Stimulated activated naive B cell treated with anti-CD40 and anti-IgM and Interleukin-4, amounts not matched to agents 10 μg/mL and 1 μg/mL and 100 μg/mL, for 72 hours (primary cell): ENCODE results near the gene MXD3.
"Not testable (repeated sequence)": the region's sequence is repeated elsewhere in the genome, so short reads cannot be mapped to it uniquely, and the experiment has no call there.

Experiments
- ATAC-seq, 2 donors: fragments of 150-1000 bp; cut with Tn5 transposase; replicated peaks; 2 replicates each; pipeline ENCODE4 v1.10.0; 2021; ENCODE audit warnings: moderate library complexity in 1 of 2
- DNase-seq: peaks from one replicate; pipeline ENCODE4 v3.0.0; 2021
- H3K27ac Mint-ChIP-seq: one replicate; pipeline ENCODE4 v1.8.0; 2022; ENCODE audit warnings: mild to moderate bottlenecking, mixed read lengths
- H3K27me3 Mint-ChIP-seq, 2 donors: one replicate each; pipeline ENCODE4 v1.8.0; 2022; ENCODE audit warnings: mixed read lengths in 2 of 2
- H3K36me3 Mint-ChIP-seq, 2 donors: one replicate each; pipeline ENCODE4 v1.8.0; 2022; ENCODE audit warnings: mixed read lengths in 2 of 2, mild to moderate bottlenecking in 1 of 2
- H3K4me1 Mint-ChIP-seq, 2 donors: one replicate each; pipeline ENCODE4 v1.8.0; 2022; ENCODE audit warnings: mixed read lengths in 2 of 2, mild to moderate bottlenecking in 1 of 2
- H3K4me3 Mint-ChIP-seq, 2 donors: one replicate each; pipeline ENCODE4 v1.8.0; 2022; ENCODE audit warnings: mild to moderate bottlenecking in 2 of 2, mixed read lengths in 2 of 2, moderate library complexity in 1 of 2
- H3K9me3 Mint-ChIP-seq, 2 donors: one replicate each; pipeline ENCODE4 v1.8.0; 2022; ENCODE audit warnings: mixed read lengths in 2 of 2, mild to moderate bottlenecking in 1 of 2

Gene MXD3, protein sequence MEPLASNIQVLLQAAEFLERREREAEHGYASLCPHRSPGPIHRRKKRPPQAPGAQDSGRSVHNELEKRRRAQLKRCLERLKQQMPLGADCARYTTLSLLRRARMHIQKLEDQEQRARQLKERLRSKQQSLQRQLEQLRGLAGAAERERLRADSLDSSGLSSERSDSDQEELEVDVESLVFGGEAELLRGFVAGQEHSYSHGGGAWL

GRCh38 chr5:177311723-177312648 is at the start of gene MXD3:
MXD3 (minus strand) TSS chr5:177311898; CDS start chr5:177311830, 68 bp downstream.
- H3K9me3 Mint-ChIP-seq = no peaks in the 10 kb centered on the region
- peaks cover 0 to 4% of the 10 kb centered on the region in 2 donors for H3K27me3 Mint-ChIP-seq
- H3K36me3 Mint-ChIP-seq = peaks cover 4 to 8% of the 10 kb centered on the region in 2 donors
- DNase-seq (peak; percentile 92), ATAC-seq (peak; percentile 88 to 90)
- peak within 1 kb of the TSS; percentile 95 for H3K27ac Mint-ChIP-seq
- H3K4me3 Mint-ChIP-seq = peak within 1 kb of the TSS; percentile 88 to 91
- H3K4me1 Mint-ChIP-seq = peaks cover 21 to 38% of the 10 kb centered on the region in 2 donors

- H3K9me3 Mint-ChIP-seq, H3K27me3 Mint-ChIP-seq, H3K4me3 Mint-ChIP-seq, ATAC-seq, DNase-seq, H3K27ac Mint-ChIP-seq, H3K36me3 Mint-ChIP-seq: not testable (repeated sequence)
- peaks cover 68 to 95% of the 10 kb centered on the region in 2 donors for H3K4me1 Mint-ChIP-seq
Measured at GRCh38 chr5:177360740-177361139, 49.0 kb upstream of the MXD3 start.

GRCh38 chr5:177359860-177360259 is 48.2 kb upstream of the MXD3 start:
- Mint-ChIP-seq H3K27me3 (no peaks in the 10 kb centered on the region), H3K36me3 (peaks cover 2 to 6% of the 10 kb centered on the region in 2 donors), H3K4me1 (peaks cover 68 to 91% of the 10 kb centered on the region in 2 donors), H3K27ac (peak overlapping the region; percentile 4), H3K9me3 (no peaks in the 10 kb centered on the region), H3K4me3 (peak overlapping the region; percentile 22 to 95)
- no peak for DNase-seq
- ATAC-seq = no peak

GRCh38 chr5:177359451-177359851 is 47.8 kb upstream of the MXD3 start:
- Mint-ChIP-seq H3K27me3 (no peaks in the 10 kb centered on the region), H3K27ac (peak overlapping the region; percentile 21), H3K4me1 (peaks cover 68 to 91% of the 10 kb centered on the region in 2 donors), H3K36me3 (peaks cover 2 to 5% of the 10 kb centered on the region in 2 donors), H3K9me3 (no peaks in the 10 kb centered on the region), H3K4me3 (peak overlapping the region; percentile 92 to 95)
- DNase-seq = no peak
- no peak for ATAC-seq

DNA sequence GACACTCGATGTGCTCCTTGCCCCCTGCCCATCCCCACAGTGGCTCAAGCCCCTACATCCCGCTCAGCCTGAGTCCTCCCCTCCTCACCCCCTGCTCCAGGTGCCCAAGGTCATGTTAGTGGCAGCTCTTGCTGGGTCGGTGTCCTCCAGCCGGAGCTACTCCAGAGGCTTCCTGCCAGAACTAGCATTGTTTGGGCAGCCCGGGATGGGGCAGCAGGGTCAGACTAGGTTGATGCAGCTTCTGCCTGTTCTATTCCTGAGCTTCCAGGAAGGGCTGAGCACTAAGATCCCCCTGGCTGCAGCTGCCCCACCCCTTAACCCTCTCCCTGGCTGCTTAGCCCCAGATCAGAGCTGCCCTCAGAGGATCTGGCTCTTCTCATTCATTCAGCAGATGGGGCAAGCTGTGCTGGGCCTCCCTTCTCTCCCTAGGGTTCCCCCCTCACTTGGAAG is 46.7 kb upstream of the MXD3 start:
- Mint-ChIP-seq H3K27me3 (no peaks in the 10 kb centered on the region), H3K4me3 (peak overlapping the region; percentile 92 to 95), H3K9me3 (no peaks in the 10 kb centered on the region), H3K27ac (peak overlapping the region; percentile 91), H3K36me3 (peaks cover 2 to 3% of the 10 kb centered on the region in 2 donors), H3K4me1 (peaks cover 62 to 90% of the 10 kb centered on the region in 2 donors)
- DNase-seq = no peak
- ATAC-seq = no peak

DNA sequence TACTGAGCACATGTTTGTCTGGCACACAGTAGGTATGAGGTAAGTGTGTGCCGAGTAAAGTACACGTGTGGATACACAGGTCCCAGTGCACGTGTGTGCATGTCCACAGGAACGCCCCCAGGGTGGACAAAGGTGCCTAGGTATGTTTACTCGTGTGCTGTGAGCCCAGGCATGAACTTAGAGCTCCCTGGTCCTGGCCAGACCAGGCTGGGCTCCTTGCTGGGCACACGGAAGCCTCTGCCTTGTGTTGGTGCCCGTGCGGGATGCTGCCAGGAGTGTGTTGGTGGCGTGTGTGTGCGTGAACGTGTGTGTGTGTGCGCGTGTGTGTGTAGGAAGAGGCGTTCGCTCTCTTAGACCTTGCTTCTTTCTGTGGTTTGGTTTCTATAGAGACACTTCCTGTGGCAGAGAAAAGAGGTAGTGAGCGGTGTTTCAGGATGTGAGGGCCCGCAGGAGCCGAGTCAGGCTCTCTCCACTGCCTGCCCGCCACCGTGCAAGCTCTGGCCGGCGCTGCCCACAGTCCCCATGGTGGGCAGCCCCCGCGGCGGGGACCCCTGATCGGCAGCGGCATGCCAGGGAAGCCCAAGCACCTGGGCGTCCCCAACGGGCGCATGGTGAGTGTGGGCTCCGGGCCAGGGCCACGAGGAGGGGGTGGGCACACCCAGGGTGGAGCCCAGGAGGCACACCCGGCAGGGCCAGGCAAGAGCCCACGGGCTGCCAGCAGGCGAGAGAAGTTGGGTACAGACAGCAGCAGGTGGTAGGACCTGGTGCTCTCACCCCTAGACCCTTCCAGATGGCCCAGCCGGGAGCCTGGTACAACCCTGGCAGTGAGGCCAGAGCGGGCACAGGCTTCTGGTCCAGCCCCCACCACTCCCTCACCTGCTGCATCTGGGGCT is 46.0 kb upstream of the MXD3 start, which contains the start of gene RGS14:
TSS of gene RGS14 (plus strand) at position 466 of the 893 bp plus-strand sequence. CDS start at position 567, 101 bp downstream.
- DNase-seq = peak; percentile 68
- peaks cover 2 to 3% of the 10 kb centered on the region in 2 donors for H3K36me3 Mint-ChIP-seq

DNA sequence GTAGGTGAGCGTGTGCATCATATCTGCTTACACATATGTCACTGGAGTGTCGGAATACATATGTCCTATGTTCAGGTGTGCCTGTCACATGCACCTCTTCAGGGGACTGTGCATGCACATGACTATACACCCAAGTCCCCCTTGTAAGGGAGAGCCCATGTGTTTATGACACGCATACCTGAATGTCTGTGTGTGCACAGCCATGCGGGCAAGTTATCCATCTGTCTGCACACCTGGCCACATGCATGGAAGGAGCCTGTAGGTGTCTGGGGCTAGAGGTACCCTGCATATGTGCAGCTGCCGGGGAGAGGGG is 45.4 kb upstream of the MXD3 start:
- H3K36me3 Mint-ChIP-seq = peaks cover 0 to 3% of the 10 kb centered on the region in 2 donors
- H3K4me1 Mint-ChIP-seq = peaks cover 54 to 90% of the 10 kb centered on the region in 2 donors
- DNase-seq (no peak), ATAC-seq (peak in 1 of 2 donors; percentile 7)
- peak overlapping the region; percentile 92 to 95 for H3K4me3 Mint-ChIP-seq
- no peaks in the 10 kb centered on the region for H3K9me3 Mint-ChIP-seq
- H3K27ac Mint-ChIP-seq = peak overlapping the region; percentile 93
- H3K27me3 Mint-ChIP-seq = no peaks in the 10 kb centered on the region

More for the DNA sequence above, 46.0 kb upstream of the MXD3 start, which contains the start of gene RGS14:
- peak within 1 kb of the TSS; percentile 93 for H3K27ac Mint-ChIP-seq
- no peaks in the 10 kb centered on the region for H3K9me3 Mint-ChIP-seq
- H3K4me1 Mint-ChIP-seq = peaks cover 60 to 90% of the 10 kb centered on the region in 2 donors
- H3K4me3 Mint-ChIP-seq = peak within 1 kb of the TSS; percentile 92 to 95
- no peaks in the 10 kb centered on the region for H3K27me3 Mint-ChIP-seq
- peak; percentile 95 to 97 for ATAC-seq

DNA sequence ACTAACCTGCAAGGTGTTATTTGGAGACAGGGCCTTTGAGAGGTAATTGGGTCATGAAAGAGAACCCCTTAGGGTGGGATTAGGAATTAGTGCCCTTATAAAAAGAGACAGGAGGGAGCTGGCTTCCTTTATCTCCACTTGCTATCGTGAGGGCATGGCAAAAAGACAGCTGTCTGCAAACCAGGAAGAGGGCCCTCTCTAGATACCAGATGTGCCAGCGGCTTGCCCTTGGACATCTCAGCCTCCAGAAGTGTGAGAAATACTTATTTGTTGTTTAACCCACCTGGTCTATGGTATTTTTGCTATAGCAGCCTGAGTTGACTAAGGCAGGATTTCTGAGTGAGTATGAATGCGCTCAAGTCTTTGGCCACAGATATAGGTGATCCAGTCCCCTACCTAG is 45.0 kb upstream of the MXD3 start:
- peak overlapping the region; percentile 92 to 95 for H3K4me3 Mint-ChIP-seq
- no peaks in the 10 kb centered on the region for H3K27me3 Mint-ChIP-seq
- peaks cover 0 to 3% of the 10 kb centered on the region in 2 donors for H3K36me3 Mint-ChIP-seq
- ATAC-seq (no peak), DNase-seq (no peak)
- no peaks in the 10 kb centered on the region for H3K9me3 Mint-ChIP-seq
- H3K4me1 Mint-ChIP-seq = peaks cover 51 to 90% of the 10 kb centered on the region in 2 donors
- H3K27ac Mint-ChIP-seq = peak overlapping the region; percentile 93

DNA sequence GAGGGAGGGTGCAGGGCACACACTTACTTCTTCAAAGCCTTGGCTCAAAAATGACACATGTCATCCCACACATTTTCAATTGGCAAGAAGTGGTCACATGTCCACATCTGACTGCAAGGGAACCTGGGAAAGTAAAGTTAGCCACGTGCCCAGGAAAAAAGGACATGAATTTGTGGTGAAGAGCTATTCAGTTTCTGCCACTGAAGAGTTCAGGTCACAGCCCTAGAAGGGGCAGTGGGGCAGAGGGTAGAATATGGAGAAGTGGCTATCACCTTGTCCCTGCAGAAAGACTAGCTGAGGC is 44.1 kb upstream of the MXD3 start:
- Mint-ChIP-seq H3K36me3 (peaks cover 0 to 3% of the 10 kb centered on the region in 2 donors), H3K27ac (no peak overlapping the region), H3K27me3 (no peaks in the 10 kb centered on the region), H3K4me3 (no peak overlapping the region), H3K4me1 (peaks cover 45 to 83% of the 10 kb centered on the region in 2 donors), H3K9me3 (no peaks in the 10 kb centered on the region)
- no peak for DNase-seq
- no peak for ATAC-seq

DNA sequence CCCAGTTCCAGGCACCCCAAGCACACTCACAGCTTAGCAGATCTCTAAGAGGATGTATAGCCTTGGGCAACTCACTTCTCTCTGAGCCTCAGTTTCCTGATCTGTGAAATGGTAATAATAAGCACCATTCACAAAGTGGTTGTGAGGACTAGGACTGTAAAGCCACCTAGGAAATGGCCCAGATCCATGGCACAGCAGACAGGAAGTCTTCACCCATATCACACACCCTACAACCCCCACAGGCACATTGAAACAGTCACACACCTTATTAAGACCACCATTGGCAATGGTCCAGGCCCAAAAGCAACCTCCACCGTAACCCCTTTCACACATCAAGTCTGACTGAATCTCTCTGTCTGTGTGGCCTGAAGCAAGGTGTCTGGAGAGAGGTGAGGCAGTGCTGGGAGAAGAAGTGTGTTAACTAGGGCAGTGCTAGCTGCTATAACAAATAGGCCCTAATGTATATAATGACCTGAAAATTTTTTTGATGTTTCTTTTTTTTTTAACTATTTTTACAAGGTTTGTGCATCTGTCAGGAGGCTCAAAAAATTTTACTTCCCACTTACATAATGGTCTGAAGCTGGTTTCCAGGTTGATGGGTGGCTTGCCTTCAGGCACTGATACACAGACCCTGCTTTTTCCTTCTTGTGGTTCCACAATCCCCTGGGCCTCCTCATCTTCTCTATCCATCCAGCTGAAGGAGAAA is 43.6 kb upstream of the MXD3 start:
- no peak overlapping the region for H3K27ac Mint-ChIP-seq
- no peaks in the 10 kb centered on the region for H3K9me3 Mint-ChIP-seq
- H3K27me3 Mint-ChIP-seq = no peaks in the 10 kb centered on the region
- ATAC-seq (no peak), DNase-seq (no peak)
- H3K4me1 Mint-ChIP-seq = peaks cover 43 to 80% of the 10 kb centered on the region in 2 donors
- H3K4me3 Mint-ChIP-seq = no peak overlapping the region
- H3K36me3 Mint-ChIP-seq = peaks cover 0 to 3% of the 10 kb centered on the region in 2 donors

- DNase-seq (no peak), ATAC-seq (no peak)
- H3K27ac Mint-ChIP-seq = no peak overlapping the region
- H3K27me3 Mint-ChIP-seq = no peaks in the 10 kb centered on the region
- H3K4me3 Mint-ChIP-seq = no peak overlapping the region
- H3K36me3 Mint-ChIP-seq = peaks cover 3 to 8% of the 10 kb centered on the region in 2 donors
- H3K4me1 Mint-ChIP-seq = peaks cover 43 to 80% of the 10 kb centered on the region in 2 donors
- H3K9me3 Mint-ChIP-seq = no peaks in the 10 kb centered on the region
Measured at GRCh38 chr5:177354711-177355110, 43.0 kb upstream of the MXD3 start.

GRCh38 chr5:177354256-177354655 is 42.6 kb upstream of the MXD3 start:
- no peak for DNase-seq
- Mint-ChIP-seq H3K4me1 (peaks cover 41 to 80% of the 10 kb centered on the region in 2 donors), H3K9me3 (no peaks in the 10 kb centered on the region), H3K4me3 (no peak overlapping the region), H3K27ac (no peak overlapping the region), H3K27me3 (no peaks in the 10 kb centered on the region), H3K36me3 (peaks cover 6 to 10% of the 10 kb centered on the region in 2 donors)
- ATAC-seq = no peak

DNA sequence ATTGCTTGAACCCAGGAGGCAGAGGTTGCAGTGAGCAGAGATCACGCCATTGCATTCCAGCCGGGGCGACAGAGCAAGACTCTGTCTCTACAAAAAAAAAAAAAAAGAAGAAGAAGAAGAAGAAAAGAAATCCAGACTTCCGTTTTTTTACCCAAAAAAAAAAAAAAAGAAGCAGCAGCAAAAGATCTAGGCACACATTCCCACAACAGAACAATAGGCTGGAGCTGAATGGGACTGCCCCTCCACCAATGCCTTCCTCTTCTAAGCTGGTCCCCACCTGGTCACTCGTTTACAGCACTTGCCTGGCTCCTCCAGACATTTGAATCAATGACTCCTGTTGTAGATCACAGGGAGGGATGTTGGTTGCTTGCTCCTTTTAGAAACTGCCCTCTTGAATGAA is 41.4 kb upstream of the MXD3 start:
- DNase-seq (no peak), ATAC-seq (no peak)
- Mint-ChIP-seq H3K36me3 (peaks cover 10 to 11% of the 10 kb centered on the region in 2 donors), H3K27me3 (no peaks in the 10 kb centered on the region), H3K27ac (no peak overlapping the region), H3K9me3 (no peaks in the 10 kb centered on the region), H3K4me3 (no peak overlapping the region), H3K4me1 (peaks cover 35 to 73% of the 10 kb centered on the region in 2 donors)
